BLaER1 (cell line): ENCODE data around the gene CPSF2.

Experiments
- H3K27ac ChIP-seq: shearing (Covaris generic); formaldehyde crosslinking; 2 replicates; pipeline ENCODE4 v1.8.1; 2022
- H3K27me3 ChIP-seq: shearing (Covaris generic); formaldehyde crosslinking; 2 replicates; pipeline ENCODE4 v1.8.1; 2022
- H3K36me3 ChIP-seq: shearing (Covaris generic); formaldehyde crosslinking; 2 replicates; pipeline ENCODE4 v1.8.1; 2022
- H3K4me1 ChIP-seq: shearing (Covaris generic); formaldehyde crosslinking; 2 replicates; pipeline ENCODE4 v1.8.1; 2022
- H3K4me2 ChIP-seq: shearing (Covaris generic); formaldehyde crosslinking; 2 replicates; pipeline ENCODE4 v1.8.1; 2022
- H3K4me3 ChIP-seq: shearing (Covaris generic); formaldehyde crosslinking; 2 replicates; pipeline ENCODE4 v1.8.1; 2022
- H3K9ac ChIP-seq: shearing (Covaris generic); formaldehyde crosslinking; 2 replicates; pipeline ENCODE4 v1.8.1; 2022
- H3K9me3 ChIP-seq: shearing (Covaris generic); formaldehyde crosslinking; 2 replicates; pipeline ENCODE4 v1.8.1; 2022
- H4K20me1 ChIP-seq: shearing (Covaris generic); formaldehyde crosslinking; 2 replicates; pipeline ENCODE4 v1.8.1; 2022
- Cebpa-rat ChIP-seq: shearing (Covaris generic); IDR thresholded peaks from 2 replicates; pipeline ENCODE4 v1.8.1; 2022

CPSF2 gene

DNA sequence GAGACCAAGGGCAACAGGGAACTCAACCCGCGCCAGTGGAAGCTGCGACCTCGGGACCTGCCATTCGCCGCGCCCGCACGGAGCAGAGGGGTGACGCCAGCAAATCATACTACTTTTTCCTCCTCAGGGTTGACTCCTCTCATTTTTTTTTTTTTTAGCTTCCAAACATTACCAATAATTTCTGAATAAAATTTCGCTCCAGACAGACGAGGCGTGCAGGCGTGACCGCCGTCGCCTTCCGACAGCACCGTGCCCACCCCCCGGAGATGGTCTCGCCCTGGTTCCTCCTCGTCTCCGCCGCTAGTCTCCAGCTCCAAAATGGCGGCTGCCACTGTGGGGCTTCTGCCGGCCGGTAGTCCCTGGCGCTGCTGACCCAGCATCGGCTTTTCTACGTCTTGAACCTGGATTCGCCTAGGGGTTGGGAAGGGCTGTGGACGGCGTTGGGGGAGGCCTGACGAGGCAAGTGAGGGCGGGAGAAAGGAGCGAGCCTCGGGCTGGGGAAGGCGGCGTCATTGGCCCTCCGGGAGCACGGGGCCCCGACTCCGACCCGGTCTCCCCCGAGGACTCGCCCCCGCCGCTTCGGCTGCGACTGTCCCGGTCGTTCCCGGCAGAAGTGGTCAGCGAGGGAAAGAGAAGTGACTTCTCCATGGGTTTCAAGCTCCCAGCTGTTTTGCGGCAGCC, at the start of gene CPSF2, which contains the start of gene NDUFB1:
Gene CPSF2, plus strand, starts transcription at position 300 of the 681 bp plus-strand sequence. CDS start 9,016 bp downstream, outside the sequence.
Gene NDUFB1, minus strand, starts transcription at position 37 of the 681 bp plus-strand sequence. CDS start 4,069 bp downstream, outside the sequence.
- Histone ChIP-seq H3K9me3 (no peaks in the 10 kb centered on the region), H3K27me3 (no peaks in the 10 kb centered on the region), H4K20me1 (no peaks in the 10 kb centered on the region), H3K36me3 (peaks cover 37% of the 10 kb centered on the region), H3K4me2 (peak within 1 kb of the TSS; percentile 89), H3K4me3 (peak within 1 kb of the TSS; percentile 94), H3K9ac (peak within 1 kb of the TSS; percentile 99), H3K27ac (peak within 1 kb of the TSS; percentile 99), H3K4me1 (peaks cover 54% of the 10 kb centered on the region)
- no peak for TF ChIP-seq Cebpa-rat

DNA sequence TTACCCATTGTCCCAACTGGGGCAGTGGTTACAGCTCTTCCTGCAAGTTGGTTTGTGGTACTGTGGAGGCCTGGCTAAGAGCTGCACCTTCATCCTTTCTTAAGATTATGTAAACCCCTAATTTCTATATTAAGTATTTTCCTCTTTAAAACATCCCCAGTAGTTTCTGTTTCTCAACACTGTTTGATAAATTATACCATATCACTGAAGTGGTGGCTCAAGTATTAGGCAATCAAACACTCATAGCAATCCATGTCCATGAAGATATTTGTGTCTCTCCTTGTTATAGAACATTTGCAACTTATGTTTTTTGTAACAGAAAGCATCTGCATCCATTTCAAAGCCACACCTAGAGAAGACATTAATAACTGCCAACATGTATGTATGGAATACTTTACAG, 47.2 kb upstream of the CPSF2 start:
- Histone ChIP-seq H4K20me1 (no peaks in the 10 kb centered on the region), H3K27ac (no peak overlapping the region), H3K4me1 (no peaks in the 10 kb centered on the region), H3K9me3 (no peaks in the 10 kb centered on the region), H3K27me3 (no peaks in the 10 kb centered on the region), H3K9ac (no peak overlapping the region), H3K36me3 (peaks cover 87% of the 10 kb centered on the region), H3K4me2 (no peak overlapping the region), H3K4me3 (no peak overlapping the region)
- TF ChIP-seq Cebpa-rat, result no peak

DNA sequence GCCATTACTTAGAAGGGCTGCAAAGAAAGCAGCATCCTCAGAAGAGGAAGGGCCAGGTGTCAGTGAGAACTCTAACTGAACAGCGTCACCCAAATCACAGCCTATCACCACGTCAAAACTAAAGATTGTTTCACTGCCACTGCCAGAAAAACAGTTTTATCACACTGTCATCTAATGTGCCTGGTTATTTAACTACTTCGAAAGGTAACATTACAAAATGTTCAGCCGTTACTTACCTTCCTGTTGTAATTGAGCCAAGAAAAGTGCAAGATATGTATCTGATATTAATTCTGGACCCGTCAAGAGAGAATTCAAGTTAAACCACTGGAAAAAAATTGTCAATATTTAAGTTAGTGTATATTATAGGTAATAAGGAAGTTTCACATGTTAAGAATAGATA, 33.3 kb upstream of the CPSF2 start:
- peaks cover 86% of the 10 kb centered on the region for H3K36me3 ChIP-seq
- TF ChIP-seq Cebpa-rat, result no peak
- H3K9ac ChIP-seq, result no peak overlapping the region

DNA sequence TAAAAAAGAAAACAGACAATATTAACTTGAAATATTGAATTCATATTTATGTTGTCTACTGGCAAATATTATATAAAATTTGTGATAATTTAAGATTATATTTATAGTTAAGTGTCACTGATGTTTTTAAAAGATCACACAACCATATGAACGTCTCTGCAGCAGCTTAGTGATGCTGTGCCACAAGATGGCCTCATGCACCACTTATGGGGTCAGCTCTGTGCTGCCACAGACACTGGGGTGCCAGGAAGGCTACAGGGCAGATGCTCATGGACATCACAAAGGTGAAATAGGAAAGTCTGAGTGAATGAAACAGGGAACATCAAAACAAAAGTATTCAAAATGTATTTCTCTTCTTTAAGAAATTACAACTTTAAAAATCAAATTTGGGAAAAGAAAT, 28.4 kb upstream of the CPSF2 start:
- no peaks in the 10 kb centered on the region for H3K4me1 ChIP-seq

More for the DNA sequence above, 33.3 kb upstream of the CPSF2 start:
- no peak overlapping the region for H3K27ac ChIP-seq
- no peak overlapping the region for H3K4me2 ChIP-seq
- no peaks in the 10 kb centered on the region for H4K20me1 ChIP-seq
- no peaks in the 10 kb centered on the region for H3K4me1 ChIP-seq
- no peaks in the 10 kb centered on the region for H3K9me3 ChIP-seq
- H3K27me3 ChIP-seq, result no peaks in the 10 kb centered on the region
- no peak overlapping the region for H3K4me3 ChIP-seq

DNA sequence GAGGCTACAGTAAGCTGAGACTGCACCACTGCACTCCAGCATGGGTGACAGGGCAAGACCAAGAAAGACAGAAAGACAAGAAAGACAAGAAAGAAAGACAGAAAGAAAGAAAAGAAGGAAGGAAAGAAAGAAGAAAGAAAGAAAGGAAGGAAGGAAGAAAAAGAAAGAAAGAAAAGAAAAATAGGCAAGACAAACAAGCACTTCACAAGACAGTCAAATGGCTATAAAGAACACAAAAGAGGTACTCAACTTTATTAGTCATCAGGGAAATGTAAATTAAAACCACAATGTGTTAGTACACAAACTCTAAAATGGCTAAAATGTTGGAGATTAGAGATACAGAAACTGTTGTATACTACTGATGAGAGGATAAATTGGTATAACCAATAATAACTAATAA, 22.0 kb upstream of the CPSF2 start:
- no peak for TF ChIP-seq Cebpa-rat
- H3K27ac ChIP-seq, result no peak overlapping the region
- H4K20me1 ChIP-seq, result peaks cover 96% of the 10 kb centered on the region
- peaks cover 28% of the 10 kb centered on the region for H3K36me3 ChIP-seq
- no peak overlapping the region for H3K4me2 ChIP-seq
- peaks cover 17% of the 10 kb centered on the region for H3K4me1 ChIP-seq
- no peak overlapping the region for H3K9ac ChIP-seq
- H3K27me3 ChIP-seq, result no peaks in the 10 kb centered on the region
- H3K9me3 ChIP-seq, result no peaks in the 10 kb centered on the region
- no peak overlapping the region for H3K4me3 ChIP-seq

More for the DNA sequence above, 28.4 kb upstream of the CPSF2 start:
- H3K9me3 ChIP-seq, result no peaks in the 10 kb centered on the region
- no peak for TF ChIP-seq Cebpa-rat
- no peak overlapping the region for H3K4me2 ChIP-seq
- no peak overlapping the region for H3K27ac ChIP-seq
- H3K27me3 ChIP-seq, result no peaks in the 10 kb centered on the region
- peaks cover 35% of the 10 kb centered on the region for H4K20me1 ChIP-seq
- no peak overlapping the region for H3K4me3 ChIP-seq
- H3K9ac ChIP-seq, result no peak overlapping the region
- peaks cover 72% of the 10 kb centered on the region for H3K36me3 ChIP-seq

DNA sequence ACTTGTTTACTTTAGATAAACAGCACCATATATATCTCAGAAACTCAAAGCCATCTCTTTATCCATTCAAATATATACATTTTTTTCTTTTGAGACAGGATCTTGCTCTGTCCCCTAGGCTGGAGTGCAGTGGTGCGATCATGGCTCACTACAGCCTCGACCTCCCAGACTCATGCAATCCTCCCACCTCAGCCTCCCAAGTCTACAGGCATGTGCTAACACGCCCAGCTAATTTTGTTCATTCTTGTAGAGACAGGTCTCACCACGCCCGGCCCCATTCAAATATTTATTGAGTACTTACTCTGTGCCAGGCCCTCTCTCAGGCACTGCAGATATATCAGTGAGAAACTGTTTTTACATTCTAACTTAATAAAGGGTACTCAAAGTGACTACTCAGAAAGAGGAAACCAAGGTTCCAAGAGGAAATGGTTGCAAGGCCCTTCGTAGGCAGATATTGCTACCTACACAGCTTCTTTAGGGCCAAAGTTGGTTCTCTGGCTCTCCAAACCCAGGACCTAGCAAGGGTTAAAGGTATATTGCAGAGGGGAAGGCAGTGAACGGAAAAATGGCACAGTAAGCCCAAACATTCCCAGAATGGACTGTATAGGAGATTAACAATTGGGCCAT, 18.3 kb upstream of the CPSF2 start:
- H3K4me1 ChIP-seq, result peaks cover 32% of the 10 kb centered on the region
- H3K27me3 ChIP-seq, result no peaks in the 10 kb centered on the region
- peak overlapping the region; percentile 36 for H3K4me2 ChIP-seq

DNA sequence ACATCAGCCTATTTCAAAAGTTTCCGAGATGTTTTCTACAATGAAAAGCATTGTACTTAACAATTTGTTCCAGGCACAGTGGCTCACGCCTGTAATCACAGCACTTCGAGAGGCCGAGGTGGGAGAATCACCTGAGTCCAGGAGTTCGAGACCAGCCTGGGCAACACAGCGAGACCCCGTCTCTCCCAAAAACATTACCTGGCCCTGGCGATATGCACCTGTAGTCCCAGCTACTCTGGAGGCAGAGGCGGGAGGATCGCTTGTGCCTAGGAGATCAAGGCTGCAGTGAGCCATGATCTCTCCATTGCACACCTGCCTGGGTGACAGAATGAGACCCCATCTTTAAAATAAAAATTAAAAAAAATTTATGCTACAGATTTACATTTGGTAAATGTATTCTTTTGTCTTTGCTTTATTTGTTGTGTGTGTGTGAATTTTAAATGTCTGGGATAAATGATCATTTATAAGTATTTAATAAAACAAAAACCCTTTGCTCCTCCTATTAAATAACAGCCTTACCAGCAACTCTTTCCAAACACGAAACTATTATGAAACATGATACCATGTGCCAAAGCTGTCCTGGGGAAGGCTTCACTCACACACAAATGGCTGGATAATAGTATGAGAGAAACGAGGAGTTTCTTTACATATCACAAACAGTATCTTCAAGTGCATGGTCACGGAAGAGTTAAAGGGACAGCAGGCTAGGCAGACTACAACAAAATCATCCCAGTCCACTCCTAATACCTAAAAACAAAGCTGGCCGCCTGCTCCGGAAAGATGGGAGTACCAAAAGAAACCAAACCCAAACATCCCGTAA, 16.5 kb upstream of the CPSF2 start:
- Histone ChIP-seq H4K20me1 (peaks cover 57% of the 10 kb centered on the region), H3K4me1 (peaks cover 37% of the 10 kb centered on the region), H3K27me3 (no peaks in the 10 kb centered on the region), H3K36me3 (0 out of 2 replicates have a peak, but pooled peaks cover 6% of the 10 kb centered on the region), H3K27ac (peak overlapping the region; percentile 91), H3K4me2 (peak overlapping the region; percentile 82), H3K9ac (peak overlapping the region; percentile 90), H3K4me3 (peak overlapping the region; percentile 83), H3K9me3 (no peaks in the 10 kb centered on the region)
- no peak for TF ChIP-seq Cebpa-rat

More for the DNA sequence above, 18.3 kb upstream of the CPSF2 start:
- no peak for TF ChIP-seq Cebpa-rat
- Histone ChIP-seq H3K36me3 (0 out of 2 replicates have a peak, but pooled peaks cover 6% of the 10 kb centered on the region), H3K27ac (no peak overlapping the region), H4K20me1 (peaks cover 75% of the 10 kb centered on the region), H3K9me3 (no peaks in the 10 kb centered on the region), H3K4me3 (no peak overlapping the region), H3K9ac (no peak overlapping the region)

DNA sequence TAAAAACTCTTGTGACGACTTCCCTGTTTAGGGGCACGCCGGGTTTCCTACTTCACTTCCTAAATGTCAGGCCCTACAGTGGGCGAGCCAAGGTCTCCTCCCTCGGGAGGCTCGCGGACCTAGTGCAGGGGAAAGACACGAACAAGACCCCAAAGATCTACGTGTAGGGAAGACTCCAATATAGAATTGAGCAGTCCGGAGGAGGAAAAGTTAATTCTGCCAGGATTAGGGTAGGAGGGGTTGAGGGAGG, 16.0 kb upstream of the CPSF2 start:
- peaks cover 37% of the 10 kb centered on the region for H3K4me1 ChIP-seq
- H3K9ac ChIP-seq, result peak overlapping the region; percentile 90
- TF ChIP-seq Cebpa-rat, result no peak

DNA sequence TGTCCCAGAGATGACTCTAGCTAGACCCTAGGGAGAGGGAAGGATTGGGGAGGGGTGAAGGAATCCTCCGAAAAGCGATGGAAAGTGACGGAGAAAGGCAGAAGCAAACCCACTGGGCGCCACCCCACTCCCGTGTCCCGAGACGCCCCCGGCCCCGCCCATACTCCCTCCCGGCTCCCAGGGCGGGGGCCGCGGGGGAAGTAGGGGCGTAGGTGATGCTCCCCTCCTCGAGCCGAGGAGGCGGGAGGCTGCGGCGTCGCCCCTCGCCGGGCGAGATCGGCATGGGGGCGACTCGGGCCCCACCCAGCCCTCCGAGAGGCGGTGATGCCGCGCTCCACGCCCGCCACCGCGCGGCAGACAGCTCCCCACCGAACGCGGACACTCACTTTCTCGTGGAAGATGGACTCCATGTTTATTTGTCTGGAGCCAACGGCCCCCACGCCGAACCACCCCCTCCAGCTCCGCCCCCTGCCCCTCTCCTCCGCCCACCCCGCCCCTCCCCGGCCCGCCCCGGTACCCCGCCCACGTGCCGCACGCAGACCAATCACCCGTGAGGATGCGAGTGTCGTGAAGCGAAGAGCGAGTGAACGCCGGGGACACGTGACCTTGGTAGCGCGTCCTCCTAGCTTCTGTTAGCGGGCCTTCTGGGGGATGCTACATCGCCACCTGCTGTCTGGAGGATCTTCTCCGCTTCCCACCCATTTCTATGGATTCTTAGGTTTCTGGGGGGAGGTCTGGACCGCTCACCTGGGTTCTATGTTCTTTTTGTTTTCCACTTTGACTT, 15.4 kb upstream of the CPSF2 start, which contains the start of gene ATXN3:
Gene ATXN3, minus strand, starts transcription at position 440 of the 784 bp plus-strand sequence. Its CDS starts 30 bp downstream, at position 410.
- H3K4me1 ChIP-seq, result peaks cover 37% of the 10 kb centered on the region
- TF ChIP-seq Cebpa-rat, result no peak
- H3K27me3 ChIP-seq, result no peaks in the 10 kb centered on the region
- peak within 1 kb of the TSS; percentile 91 for H3K27ac ChIP-seq
- peak within 1 kb of the TSS; percentile 90 for H3K9ac ChIP-seq
- H4K20me1 ChIP-seq, result peaks cover 47% of the 10 kb centered on the region
- H3K9me3 ChIP-seq, result no peaks in the 10 kb centered on the region
- H3K4me3 ChIP-seq, result peak within 1 kb of the TSS; percentile 83
- H3K36me3 ChIP-seq, result 0 out of 2 replicates have a peak, but pooled peaks cover 6% of the 10 kb centered on the region
- peak within 1 kb of the TSS; percentile 82 for H3K4me2 ChIP-seq

More for the DNA sequence above, 16.0 kb upstream of the CPSF2 start:
- H3K36me3 ChIP-seq, result 0 out of 2 replicates have a peak, but pooled peaks cover 6% of the 10 kb centered on the region
- H3K4me2 ChIP-seq, result peak overlapping the region; percentile 82
- H3K27ac ChIP-seq, result peak overlapping the region; percentile 91
- no peaks in the 10 kb centered on the region for H3K27me3 ChIP-seq
- peak overlapping the region; percentile 83 for H3K4me3 ChIP-seq
- H4K20me1 ChIP-seq, result peaks cover 52% of the 10 kb centered on the region
- H3K9me3 ChIP-seq, result no peaks in the 10 kb centered on the region
